IMR-90 (cell line): ENCODE data around the gene TCF3. TPM values are rescaled to one million over a fixed set of nuclear protein-coding genes. Genes with fewer than 3 reads are reported as not detected.

ENCODE experiments used
- ATAC-seq: fragments of 200-7000 bp; cut with Tn5 transposase; 2 replicates; pipeline ENCODE4 v1.9.1; 2020; ENCODE audit warnings: low read depth, mild to moderate bottlenecking, moderate library complexity
- BruUV-seq: library from RNA; stranded (reverse); fragments of 400-500 nt; replicated peaks from 2 replicates; lab custom pipeline; 2021; lab: Mats Ljungman, UMichigan
- CTCF ChIA-PET: fragments of 300-600 bp; formaldehyde crosslinking; extraction: SDS; loops from one replicate; lab custom pipeline; 2021; ENCODE audit warnings: antibody characterized with exemption; lab: Yijun Ruan, JAX
- POLR2A ChIA-PET: fragments of 300-600 bp; sonication (Branson Sonifier 250); formaldehyde crosslinking; loops from one replicate; lab custom pipeline; 2022; ENCODE audit warnings: antibody characterized with exemption; ENCODE audit not compliant: unreplicated experiment; lab: Charles Lee
- DNase-seq: peaks from one replicate; pipeline ENCODE4 v3.0.0; 2013
- H2AFZ ChIP-seq: replicated peaks from 2 replicates; pipeline ENCODE3; 2013; ENCODE audit warnings: low read length, mild to moderate bottlenecking; ENCODE audit not compliant: poor library complexity
- H2AK5ac ChIP-seq: 2 replicates; pipeline ENCODE4 v1.6.1; 2013; ENCODE audit warnings: low read depth, low read length, inconsistent platforms
- H2AK9ac ChIP-seq: replicated peaks from 2 replicates; pipeline ENCODE3; 2013; ENCODE audit warnings: mild to moderate bottlenecking, low read depth, low read length, moderate library complexity; ENCODE audit not compliant: poor library complexity
- H2BK120ac ChIP-seq: 2 replicates; pipeline ENCODE4 v1.6.1; 2013; ENCODE audit warnings: low read depth, low read length, inconsistent platforms
- H2BK15ac ChIP-seq: 3 replicates; pipeline ENCODE4 v1.6.1; 2013; ENCODE audit warnings: low read depth, low read length, inconsistent platforms
- H2BK20ac ChIP-seq: 2 replicates; pipeline ENCODE4 v1.6.1; 2013; ENCODE audit warnings: low read depth, mild to moderate bottlenecking, inconsistent platforms, low read length, moderate library complexity
- H2BK5ac ChIP-seq: 2 replicates; pipeline ENCODE4 v1.6.1; 2013; ENCODE audit warnings: mild to moderate bottlenecking, low read depth, low read length, inconsistent platforms; ENCODE audit not compliant: poor library complexity, severe bottlenecking
- H3K14ac ChIP-seq: replicated peaks from 2 replicates; pipeline ENCODE4 v1.6.1; 2013; ENCODE audit warnings: low read depth, low read length, inconsistent platforms
- H3K18ac ChIP-seq: 2 replicates; pipeline ENCODE4 v1.6.1; 2013; ENCODE audit warnings: low read depth, low read length, control low read depth
- H3K23ac ChIP-seq: 2 replicates; pipeline ENCODE4 v1.6.1; 2013; ENCODE audit warnings: low read depth, low read length, inconsistent platforms
- H3K27ac ChIP-seq: 2 replicates; pipeline ENCODE4 v1.5.1; 2013; ENCODE audit warnings: mild to moderate bottlenecking, control low read depth, low read length; ENCODE audit not compliant: insufficient read depth
- H3K27me3 ChIP-seq: 2 replicates; pipeline ENCODE4 v1.6.1; 2013; ENCODE audit warnings: low read length; ENCODE audit not compliant: control insufficient read depth, insufficient read depth
- H3K36me3 ChIP-seq: 2 replicates; pipeline ENCODE4 v1.6.1; 2013; ENCODE audit warnings: low read length, mixed read lengths; ENCODE audit not compliant: control insufficient read depth, insufficient read depth
- H3K4ac ChIP-seq: 2 replicates; pipeline ENCODE4 v1.6.1; 2013; ENCODE audit warnings: low read depth, low read length, inconsistent platforms
- H3K4me1 ChIP-seq: 2 replicates; pipeline ENCODE4 v1.6.1; 2013; ENCODE audit warnings: low read length, mixed read lengths; ENCODE audit not compliant: control insufficient read depth, insufficient read depth
- H3K4me2 ChIP-seq: 2 replicates; pipeline ENCODE4 v1.6.1; 2013; ENCODE audit warnings: low read depth, mild to moderate bottlenecking, control low read depth, low read length, moderate library complexity
- H3K4me3 ChIP-seq: 2 replicates; pipeline ENCODE4 v1.5.1; 2013; ENCODE audit warnings: low read depth, mild to moderate bottlenecking, control low read depth, low read length, moderate library complexity; ENCODE audit not compliant: insufficient read depth
- H3K56ac ChIP-seq: 2 replicates; pipeline ENCODE4 v1.6.1; 2013; ENCODE audit warnings: low read length, inconsistent platforms; ENCODE audit not compliant: insufficient read depth; ENCODE audit errors: extremely low read depth
- H3K79me1 ChIP-seq, 2 experiments: 2 replicates each; pipeline ENCODE4 v1.6.1; 2013; ENCODE audit warnings: low read length in 2 of 2, inconsistent platforms in 1 of 2, low read depth in 1 of 2
- H3K9ac ChIP-seq: 2 replicates; pipeline ENCODE4 v1.6.1; 2013; ENCODE audit warnings: low read depth, low read length, control low read depth
- H3K9me1 ChIP-seq: 2 replicates; pipeline ENCODE4 v1.6.1; 2013; ENCODE audit warnings: low read length, inconsistent platforms; ENCODE audit not compliant: insufficient read depth
- H3K9me3 ChIP-seq: 2 replicates; pipeline ENCODE4 v1.6.1; 2013; ENCODE audit warnings: low read length; ENCODE audit not compliant: control insufficient read depth, insufficient read depth
- H4K20me1 ChIP-seq: 2 replicates; pipeline ENCODE4 v1.6.1; 2013; ENCODE audit warnings: low read length, inconsistent platforms; ENCODE audit not compliant: insufficient read depth
- H4K5ac ChIP-seq: 2 replicates; pipeline ENCODE4 v1.6.1; 2013; ENCODE audit warnings: mild to moderate bottlenecking, low read depth, low read length, control low read depth
- H4K8ac ChIP-seq, 2 experiments: 2 replicates each; pipeline ENCODE4 v1.6.1; 2013; ENCODE audit warnings: low read depth in 2 of 2, low read length in 2 of 2, control low read depth in 1 of 2, inconsistent platforms in 1 of 2
- H4K91ac ChIP-seq: 2 replicates; pipeline ENCODE4 v1.6.1; 2013; ENCODE audit warnings: low read depth, low read length, inconsistent platforms; ENCODE audit not compliant: insufficient read depth
- BHLHE40 ChIP-seq: fragments of 150-350 bp; IDR thresholded peaks from 2 replicates; pipeline ENCODE4 v1.6.1; 2016; ENCODE audit warnings: mild to moderate bottlenecking, low read depth, low read length
- CEBPB ChIP-seq: IDR thresholded peaks from 2 replicates; pipeline ENCODE4 v1.6.1; 2012; ENCODE audit warnings: low read depth, low read length, improper control_type of control experiment
- CHD1 ChIP-seq: IDR thresholded peaks from 2 replicates; pipeline ENCODE4 v1.6.1; 2012; ENCODE audit warnings: low read depth, low read length, improper control_type of control experiment
- CTCF ChIP-seq: conservative IDR thresholded peaks from 2 replicates; pipeline ENCODE4 v1.5.1; 2012; ENCODE audit warnings: mild to moderate bottlenecking, low read depth, low read length, improper control_type of control experiment
- FOS ChIP-seq: fragments of 150-350 bp; IDR thresholded peaks from 2 replicates; pipeline ENCODE4 v1.6.1; 2016; ENCODE audit warnings: low read depth, low read length
- MAFK ChIP-seq: IDR thresholded peaks from 2 replicates; pipeline ENCODE4 v1.6.1; 2012; ENCODE audit warnings: low read depth, low read length, improper control_type of control experiment
- MAZ ChIP-seq: IDR thresholded peaks from 2 replicates; pipeline ENCODE4 v1.6.1; 2012; ENCODE audit warnings: low read depth, mild to moderate bottlenecking, low read length, improper control_type of control experiment, moderate library complexity, borderline replicate concordance
- MXI1 ChIP-seq: IDR thresholded peaks from 2 replicates; pipeline ENCODE4 v1.6.1; 2012; ENCODE audit warnings: low read depth, mild to moderate bottlenecking, low read length, moderate library complexity, borderline replicate concordance
- NFE2L2 ChIP-seq: fragments of 150-350 bp; IDR thresholded peaks from 2 replicates; pipeline ENCODE4 v1.6.1; 2016; ENCODE audit warnings: low read depth, mild to moderate bottlenecking, low read length
- POLR2A ChIP-seq: IDR thresholded peaks from 2 replicates; pipeline ENCODE4 v1.6.1; 2012; ENCODE audit warnings: mild to moderate bottlenecking, low read depth, low read length
- RAD21 ChIP-seq: IDR thresholded peaks from 2 replicates; pipeline ENCODE4 v1.6.1; 2012; ENCODE audit warnings: low read length, improper control_type of control experiment
- RCOR1 ChIP-seq: IDR thresholded peaks from 2 replicates; pipeline ENCODE4 v1.6.1; 2012; ENCODE audit warnings: mild to moderate bottlenecking, low read length, improper control_type of control experiment; ENCODE audit not compliant: insufficient replicate concordance
- RFX5 ChIP-seq: IDR thresholded peaks from 2 replicates; pipeline ENCODE4 v1.8.0; 2012; ENCODE audit warnings: low read depth, mild to moderate bottlenecking, low read length, moderate library complexity
- SMC3 ChIP-seq: fragments of 150-350 bp; IDR thresholded peaks from 2 replicates; pipeline ENCODE4 v1.6.1; 2016; ENCODE audit warnings: low read depth, mild to moderate bottlenecking, antibody characterized with exemption, low read length, moderate library complexity
- USF2 ChIP-seq: fragments of 150-350 bp; IDR thresholded peaks from 2 replicates; pipeline ENCODE4 v1.6.1; 2017; ENCODE audit warnings: mild to moderate bottlenecking, antibody characterized with exemption, low read length, low read depth
- WGBS, 2 experiments: methylation state at CpG; one replicate each; pipeline versions ENCODE4 v1.1.5 to v1.1.7; 2013; ENCODE audit warnings: missing lambda C conversion rate in 2 of 2; ENCODE audit not compliant: insufficient read length in 1 of 2; ENCODE audit errors: extremely low coverage in 2 of 2; 5-methylcytosine and 5-hydroxymethylcytosine counted together
- dilution Hi-C: fragments of 300-500 bp; cut with HindIII; formaldehyde crosslinking; loops from one replicate; pipeline ENCODE4 v1.14.3; 2018; ENCODE audit warnings: low sequenced_read_pairs; ENCODE audit not compliant: unreplicated experiment
- in situ Hi-C: fragments of 300-500 bp; cut with MboI; formaldehyde crosslinking; loops from 3 replicates; pipeline ENCODE4 v1.14.3; 2019; ENCODE audit warnings: low sequenced_read_pairs, inconsistent platforms, mixed read lengths
- intact Hi-C: fragments of 100-400 bp; cut with micrococcal nuclease; formaldehyde crosslinking; loops from 2 replicates; pipeline ENCODE4 v1.10.0; 2022
- polyA plus RNA-seq, 3 experiments: library from polyadenylated mRNA; depleted of rRNA; stranded (reverse); fragments of >200 nt; gene quantifications; 2 replicates each; pipeline ENCODE4 v1.2.3, GENCODE V29; 2012; ENCODE audit warnings: low replicate concordance in 1 of 3
- total RNA-seq: library from RNA; depleted of rRNA; stranded (reverse); fragments of >200 nt; gene quantifications from 2 replicates; pipeline ENCODE4 v1.2.3, GENCODE V29; 2012
- TF ChIP-seq, protein P1 (sequence below): fragments of 150-350 bp; IDR thresholded peaks from 2 replicates; pipeline ENCODE4 v1.6.1; 2016; ENCODE audit warnings: low read depth, mild to moderate bottlenecking, low read length, moderate library complexity, borderline replicate concordance

TCF3 gene
- total and polyA plus RNA-seq, 2 of the 4 experiments (the other 2 are of a cell fraction) = 29.9 to 127 TPM

DNA sequence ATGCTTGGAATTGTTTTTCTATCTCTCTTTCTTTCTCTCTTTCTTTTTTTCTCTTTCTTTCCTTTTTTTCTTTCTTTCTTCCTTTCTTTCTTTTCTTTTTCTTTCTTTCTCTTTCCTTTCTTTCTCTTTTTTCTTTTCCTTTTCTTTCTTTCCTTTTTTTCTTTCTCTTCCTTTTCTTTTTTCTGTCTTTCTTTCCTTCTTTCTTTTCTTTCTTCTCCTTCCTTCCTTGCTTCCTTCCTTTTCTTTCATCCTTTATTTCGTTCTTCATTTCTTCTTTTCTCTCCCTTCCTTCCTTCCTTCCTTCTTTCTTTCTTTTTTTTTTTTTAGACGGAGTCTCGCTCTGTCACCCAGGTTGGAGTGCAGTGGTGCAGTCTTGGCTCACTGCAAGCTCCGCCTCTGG lies 82.4 kb downstream of the TCF3 start:
- H3K4ac ChIP-seq = no peak overlapping the region
- ChIA-PET CTCF (no interaction called here), POLR2A (interaction anchor here (0.6 kb wide), 1 partner anchor 101 kb away, joined by 3 read pairs; no protein-coding TSS in a partner anchor)
- H4K20me1 ChIP-seq = peaks cover 23% of the 10 kb centered on the region
- dilution Hi-C loops (no loop called here), intact Hi-C loops (loop anchor here (10.0 kb wide), 1 partner anchor 985 kb away; no protein-coding TSS in a partner anchor), in situ Hi-C loops (no loop called here)
- WGBS, 2 experiments = 75% methylated on average over 1 of the region's 4 CpGs; no CpG with 5 or more reads in 1 of the 2 experiments
- no peak overlapping the region for H2AFZ ChIP-seq
- H3K36me3 ChIP-seq = no peaks in the 10 kb centered on the region; the same call in 1 of the 2 replicates
- ATAC-seq = no peak
- no peak overlapping the region for H2BK20ac ChIP-seq
- no peak overlapping the region for H4K5ac ChIP-seq
- H3K9me1 ChIP-seq = no peaks in the 10 kb centered on the region; the same call in 1 of the 2 replicates
- no peak overlapping the region for H2BK15ac ChIP-seq
- no peak overlapping the region for H3K9ac ChIP-seq
- peaks cover 8% of the 10 kb centered on the region for H3K4me1 ChIP-seq
- no peak overlapping the region for H3K14ac ChIP-seq
- H3K18ac ChIP-seq = no peak overlapping the region
- no peak overlapping the region for H3K4me3 ChIP-seq
- no peak overlapping the region for H2BK5ac ChIP-seq
- no peak overlapping the region for H2BK120ac ChIP-seq
- H2AK9ac ChIP-seq = no peak overlapping the region
- H3K27ac ChIP-seq = no peak overlapping the region
- H3K79me1 ChIP-seq = peaks cover 0 to 8% of the 10 kb centered on the region in 2 experiments; a peak in 2 of 4 replicates
- no peak overlapping the region for H3K4me2 ChIP-seq
- DNase-seq = no peak
- no peak overlapping the region for H3K56ac ChIP-seq
- H3K27me3 ChIP-seq = no peaks in the 10 kb centered on the region; the same call in 1 of the 2 replicates
- no peak overlapping the region for H4K91ac ChIP-seq
- no peaks in the 10 kb centered on the region for H3K9me3 ChIP-seq
- no TSS peak for BruUV-seq
- H4K8ac ChIP-seq = no peak overlapping the region
- no peak for TF ChIP-seq RFX5
- TF ChIP-seq USF2 = no peak
- TF ChIP-seq MXI1 = no peak
- no peak for TF ChIP-seq MAFK
- no peak for TF ChIP-seq CTCF
- no peak for TF ChIP-seq MAZ
- TF ChIP-seq, protein P1, sequence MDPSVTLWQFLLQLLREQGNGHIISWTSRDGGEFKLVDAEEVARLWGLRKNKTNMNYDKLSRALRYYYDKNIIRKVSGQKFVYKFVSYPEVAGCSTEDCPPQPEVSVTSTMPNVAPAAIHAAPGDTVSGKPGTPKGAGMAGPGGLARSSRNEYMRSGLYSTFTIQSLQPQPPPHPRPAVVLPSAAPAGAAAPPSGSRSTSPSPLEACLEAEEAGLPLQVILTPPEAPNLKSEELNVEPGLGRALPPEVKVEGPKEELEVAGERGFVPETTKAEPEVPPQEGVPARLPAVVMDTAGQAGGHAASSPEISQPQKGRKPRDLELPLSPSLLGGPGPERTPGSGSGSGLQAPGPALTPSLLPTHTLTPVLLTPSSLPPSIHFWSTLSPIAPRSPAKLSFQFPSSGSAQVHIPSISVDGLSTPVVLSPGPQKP = no peak
- no peak for TF ChIP-seq SMC3
- TF ChIP-seq RAD21 = no peak
- TF ChIP-seq CEBPB = no peak
- TF ChIP-seq FOS = no peak
- TF ChIP-seq CHD1 = no peak
- TF ChIP-seq BHLHE40 = no peak
- no peak for TF ChIP-seq RCOR1
- TF ChIP-seq POLR2A = no peak
- TF ChIP-seq NFE2L2 = no peak
- no peak overlapping the region for H2AK5ac ChIP-seq
- no peak overlapping the region for H3K23ac ChIP-seq
